NCI-H1105 treated with DMSO at 0.1 percent for 48 hours (cell line): Measurements from ENCODE around the gene TMOD1.
"Not testable (repeated sequence)": the region's sequence is repeated elsewhere in the genome, so short reads cannot be mapped to it uniquely, and the experiment has no call there.

Source experiments
- DNase-seq: peaks from one replicate; lab custom pipeline; 2025; lab: John Stamatoyannopoulos, UW

Gene TMOD1

GRCh38 chr9:97598461-97599288 is 97.2 kb downstream of the TMOD1 start:
- peak; percentile 82 for DNase-seq

GRCh38 chr9:97599314-97599846 is 97.9 kb downstream of the TMOD1 start:
- no peak for DNase-seq

- DNase-seq, result no peak
Observed at GRCh38 chr9:97600531-97601227, 99.2 kb downstream of the TMOD1 start.

- DNase-seq, result no peak
Observed at GRCh38 chr9:97601228-97601898, 99.9 kb downstream of the TMOD1 start.

- DNase-seq, result no peak
Observed at GRCh38 chr9:97602430-97602829, 101.0 kb downstream of the TMOD1 start.

GRCh38 chr9:97604901-97605645 is 103.6 kb downstream of the TMOD1 start:
- DNase-seq, result no peak

GRCh38 chr9:97615439-97616072 is 114.1 kb downstream of the TMOD1 start:
- peak; percentile 63 for DNase-seq

- DNase-seq, result no peak
Observed at GRCh38 chr9:97617939-97618416, 116.5 kb downstream of the TMOD1 start.

GRCh38 chr9:97620063-97620462 is 118.6 kb downstream of the TMOD1 start:
- not testable (repeated sequence) for DNase-seq

GRCh38 chr9:97622483-97622882 is 121.0 kb downstream of the TMOD1 start:
- not testable (repeated sequence) for DNase-seq

- DNase-seq, result no peak
Observed at GRCh38 chr9:97623946-97624345, 122.5 kb downstream of the TMOD1 start.

GRCh38 chr9:97625620-97626019 is 124.2 kb downstream of the TMOD1 start:
- no peak for DNase-seq

- DNase-seq, result no peak
Observed at GRCh38 chr9:97627624-97628023, 126.2 kb downstream of the TMOD1 start.

GRCh38 chr9:97628668-97629067 is 127.2 kb downstream of the TMOD1 start:
- no peak for DNase-seq

GRCh38 chr9:97629156-97629555 is 127.7 kb downstream of the TMOD1 start:
- DNase-seq, result no peak

- no peak for DNase-seq
Observed at GRCh38 chr9:97630591-97630990, 129.1 kb downstream of the TMOD1 start.

- peak; percentile 76 for DNase-seq
Observed at GRCh38 chr9:97632248-97632984, 130.9 kb downstream of the TMOD1 start.

- DNase-seq, result peak; percentile 96
Observed at GRCh38 chr9:97632985-97633858, 131.8 kb downstream of the TMOD1 start, which contains the start of the genes NCBP1 and TSTD2. Gene NCBP1, plus strand, starts transcription at chr9:97633821. Its CDS starts 61 bp downstream, at chr9:97633882. Gene TSTD2, minus strand, starts transcription at chr9:97633368. Its CDS starts 5,806 bp downstream, at chr9:97627562.

GRCh38 chr9:97633859-97634490 is 132.5 kb downstream of the TMOD1 start:
- DNase-seq, result no peak
